Panc1 (cell line): ENCODE data around the gene PDSS1. TPM values are rescaled to one million over a fixed set of nuclear protein-coding genes. Genes with fewer than 3 reads are reported as not detected.

Source experiments
- ATAC-seq: fragments of 200-7000 bp; cut with Tn5 transposase; 2 replicates; pipeline ENCODE4 v1.9.1; 2020; ENCODE audit warnings: mild to moderate bottlenecking, moderate library complexity
- BruUV-seq: library from RNA; stranded (reverse); fragments of 400-500 nt; replicated peaks from 2 replicates; lab custom pipeline; 2021; lab: Mats Ljungman, UMichigan
- CTCF ChIA-PET: fragments of 300-600 bp; sonication (Branson Sonifier 250); formaldehyde crosslinking; loops from one replicate; lab custom pipeline; 2022; ENCODE audit warnings: antibody characterized with exemption; lab: Charles Lee
- POLR2A ChIA-PET: fragments of 300-600 bp; sonication (Branson Sonifier 250); formaldehyde crosslinking; loops from one replicate; lab custom pipeline; 2022; ENCODE audit warnings: antibody characterized with exemption; lab: Charles Lee
- DNase-seq: peaks from one replicate; pipeline ENCODE4 v3.0.0-alpha.2; 2010; ENCODE audit warnings: low read depth, low spot score
- H3K27ac ChIP-seq: 2 replicates; pipeline ENCODE4 v1.5.1; 2011; ENCODE audit warnings: mild to moderate bottlenecking, low read length, inconsistent platforms
- H3K27me3 ChIP-seq: fragments of 200-500 bp; sonication (Bioruptor generic); 2 replicates; pipeline ENCODE4 v1.6.0; 2014; ENCODE audit warnings: low read length, inconsistent platforms; ENCODE audit not compliant: control insufficient read depth, insufficient read depth
- H3K36me3 ChIP-seq: fragments of 200-500 bp; sonication (Bioruptor generic); 2 replicates; pipeline ENCODE4 v1.5.1; 2014; ENCODE audit warnings: inconsistent platforms, mild to moderate bottlenecking, low read length, moderate library complexity; ENCODE audit not compliant: control insufficient read depth, insufficient read depth
- H3K4me1 ChIP-seq: 2 replicates; pipeline ENCODE4 v1.5.1; 2011; ENCODE audit warnings: inconsistent platforms, mild to moderate bottlenecking, low read length, moderate library complexity; ENCODE audit not compliant: control insufficient read depth, insufficient read depth
- H3K4me3 ChIP-seq, 2 experiments: 2 replicates each; pipeline ENCODE4 v1.5.1; 2011 to 2012; ENCODE audit warnings: low read depth in 2 of 2, low read length in 2 of 2, mild to moderate bottlenecking in 2 of 2, inconsistent platforms in 1 of 2, moderate library complexity in 1 of 2
- H3K9me3 ChIP-seq: fragments of 200-500 bp; sonication (Bioruptor generic); 2 replicates; pipeline ENCODE4 v1.5.1; 2014; ENCODE audit warnings: low read depth, mild to moderate bottlenecking, inconsistent platforms, low read length, moderate library complexity; ENCODE audit not compliant: control insufficient read depth, insufficient read depth
- CTCF ChIP-seq: fragments of 450-650 bp; IDR thresholded peaks from 2 replicates; pipeline ENCODE4 v1.5.1; 2017; ENCODE audit warnings: mild to moderate bottlenecking
- POLR2AphosphoS5 ChIP-seq: IDR thresholded peaks from 2 replicates; pipeline ENCODE4 v1.6.1; 2012; ENCODE audit warnings: mild to moderate bottlenecking, low read depth, low read length, moderate library complexity
- REST ChIP-seq, 2 experiments: IDR thresholded peaks; 2 replicates each; pipeline ENCODE4 v1.6.1; 2011 to 2012; ENCODE audit warnings: low read depth in 2 of 2, control low read depth in 1 of 2, low read length in 1 of 2, mild to moderate bottlenecking in 1 of 2, moderate library complexity in 1 of 2; ENCODE audit not compliant: insufficient read depth in 1 of 2
- SIN3A ChIP-seq: IDR thresholded peaks from 2 replicates; pipeline ENCODE4 v1.6.1; 2012; ENCODE audit warnings: low read depth, mild to moderate bottlenecking, low read length, moderate library complexity, borderline replicate concordance; ENCODE audit not compliant: insufficient read depth
- TCF7L2 ChIP-seq: IDR thresholded peaks from 2 replicates; pipeline ENCODE4 v1.6.1; 2011; ENCODE audit warnings: mild to moderate bottlenecking, low read depth, low read length, inconsistent platforms
- in situ Hi-C: cut with HindIII; loops from 2 replicates; pipeline ENCODE4 v1.10.0; 2016; ENCODE audit warnings: low sequenced_read_pairs, low pct_unique_long_range_greater_than_20kb
- intact Hi-C: fragments of 100-400 bp; cut with micrococcal nuclease; formaldehyde crosslinking; loops from one replicate; pipeline ENCODE4 v1.10.0; 2022; ENCODE audit not compliant: unreplicated experiment
- total RNA-seq: library from RNA; stranded (reverse); gene quantifications from one replicate; pipeline ENCODE4 v1.2.1, GENCODE V29; 2021; ENCODE audit not compliant: unreplicated experiment

PDSS1 gene
- total RNA-seq, 1 experiment from 2014 or later: 7.1 TPM

- in situ Hi-C loops: no loop called here
- intact Hi-C loops: no loop called here
- Histone ChIP-seq H3K27me3 (no peaks in the 10 kb centered on the region), H3K4me1 (no peaks in the 10 kb centered on the region; the same call in 1 of the 2 replicates), H3K36me3 (peaks cover 6% of the 10 kb centered on the region; the same call in 1 of the 2 replicates), H3K9me3 (no peaks in the 10 kb centered on the region), H3K27ac (no peak overlapping the region), H3K4me3 (no peak overlapping the region)
- CTCF ChIA-PET: no interaction called here
- no TSS peak for BruUV-seq
- DNase-seq (no peak), ATAC-seq (no peak)
- POLR2A ChIA-PET: no interaction called here
- TF ChIP-seq SIN3A: no peak
- TF ChIP-seq POLR2AphosphoS5: no peak
- no peak for TF ChIP-seq REST (IDR thresholded peaks at IDR 0.05; ENCODE audit: insufficient read depth in 1 of 2, low read depth in 2 of 2, low read length in 1 of 2)
- TF ChIP-seq CTCF: no peak
- TF ChIP-seq TCF7L2: no peak
These were observed 3.6 kb downstream of the PDSS1 start for GRCh38 chr10:26700884-26701630.

GRCh38 chr10:26703096-26703495 is 5.6 kb downstream of the PDSS1 start:
- CTCF ChIA-PET: no interaction called here
- DNase-seq: no peak

More at GRCh38 chr10:26703096-26703495, 5.6 kb downstream of the PDSS1 start:
- Histone ChIP-seq H3K27ac (no peak overlapping the region), H3K36me3 (peaks cover 6% of the 10 kb centered on the region; the same call in 1 of the 2 replicates), H3K9me3 (no peaks in the 10 kb centered on the region), H3K4me3 (no peak overlapping the region), H3K4me1 (no peaks in the 10 kb centered on the region; the same call in 1 of the 2 replicates), H3K27me3 (no peaks in the 10 kb centered on the region)
- intact Hi-C loops (no loop called here), in situ Hi-C loops (no loop called here)
- no peak for ATAC-seq
- TF ChIP-seq TCF7L2 (no peak), SIN3A (no peak), REST (IDR thresholded peaks at IDR 0.05; ENCODE audit: insufficient read depth in 1 of 2, low read depth in 2 of 2, low read length in 1 of 2) (no peak), CTCF (no peak), POLR2AphosphoS5 (no peak)
- POLR2A ChIA-PET: no interaction called here
- BruUV-seq: no TSS peak
